GM19193 (cell line): ENCODE data around the gene IGF2BP1.

Experiments used
- POLR2A ChIP-seq: IDR thresholded peaks from 4 replicates; pipeline ENCODE4 v1.6.1; 2011; ENCODE audit not compliant: insufficient read depth, insufficient read length; ENCODE audit errors: extremely low read depth

The IGF2BP1 gene

GRCh38 chr17:49028271-49028670 is 31.1 kb downstream of the IGF2BP1 start:
- TF ChIP-seq POLR2A = no peak

GRCh38 chr17:49029801-49030200 is 32.6 kb downstream of the IGF2BP1 start:
- TF ChIP-seq POLR2A = no peak

GRCh38 chr17:49031965-49032928 is 35.1 kb downstream of the IGF2BP1 start:
- TF ChIP-seq POLR2A = no peak

GRCh38 chr17:49035470-49036269 is 38.5 kb downstream of the IGF2BP1 start:
- TF ChIP-seq POLR2A = no peak

GRCh38 chr17:49036270-49036626 is 39.1 kb downstream of the IGF2BP1 start:
- no peak for TF ChIP-seq POLR2A

GRCh38 chr17:49038138-49038537 is 41.0 kb downstream of the IGF2BP1 start:
- TF ChIP-seq POLR2A = no peak

GRCh38 chr17:49038544-49038943 is 41.4 kb downstream of the IGF2BP1 start:
- no peak for TF ChIP-seq POLR2A

GRCh38 chr17:49041527-49041926 is 44.3 kb downstream of the IGF2BP1 start:
- no peak for TF ChIP-seq POLR2A

- no peak for TF ChIP-seq POLR2A
Observed at GRCh38 chr17:49045376-49045775, 48.2 kb downstream of the IGF2BP1 start.

GRCh38 chr17:49046912-49047311 is 49.7 kb downstream of the IGF2BP1 start:
- no peak for TF ChIP-seq POLR2A

GRCh38 chr17:49049265-49049664 is 52.1 kb downstream of the IGF2BP1 start:
- no peak for TF ChIP-seq POLR2A

GRCh38 chr17:49050611-49051010 is 53.4 kb downstream of the IGF2BP1 start:
- TF ChIP-seq POLR2A = no peak

GRCh38 chr17:49051269-49051668 is 54.1 kb downstream of the IGF2BP1 start:
- no peak for TF ChIP-seq POLR2A

- no peak for TF ChIP-seq POLR2A
Observed at GRCh38 chr17:49053171-49053829, 56.1 kb downstream of the IGF2BP1 start.
